Muscle of leg (tissue), 11 donors: ENCODE measurements around the gene MRPL48. TPM values are rescaled to one million over a fixed set of nuclear protein-coding genes. Genes with fewer than 3 reads are reported as not detected.

Experiments used
- DNase-seq: peaks from one replicate; pipeline ENCODE4 v3.0.0; 2013
- H3K27ac ChIP-seq: one replicate; pipeline ENCODE4 v1.5.1; 2013; ENCODE audit warnings: mild to moderate bottlenecking, low read length, control low read depth
- H3K27me3 ChIP-seq: one replicate; pipeline ENCODE4 v1.6.1; 2013; ENCODE audit warnings: low read length; ENCODE audit not compliant: control insufficient read depth, insufficient read depth
- H3K36me3 ChIP-seq: one replicate; pipeline ENCODE4 v1.6.1; 2013; ENCODE audit warnings: low read length; ENCODE audit not compliant: control insufficient read depth, insufficient read depth
- H3K4me1 ChIP-seq: one replicate; pipeline ENCODE4 v1.6.1; 2013; ENCODE audit warnings: low read length; ENCODE audit not compliant: control insufficient read depth, insufficient read depth
- H3K4me3 ChIP-seq: one replicate; pipeline ENCODE4 v1.5.1; 2013; ENCODE audit warnings: low read length, control low read depth
- H3K9me3 ChIP-seq: replicated peaks from 2 replicates; pipeline ENCODE4 v1.6.1; 2013; ENCODE audit warnings: low read depth, low read length; ENCODE audit not compliant: control insufficient read depth
- WGBS: methylation state at CpG from one replicate; pipeline ENCODE4 v1.1.5; 2013; ENCODE audit warnings: missing lambda C conversion rate; ENCODE audit not compliant: insufficient coverage; 5-methylcytosine and 5-hydroxymethylcytosine counted together
- polyA plus RNA-seq, 8 donors: library from polyadenylated mRNA; unstranded; fragments of 120-200 nt; gene quantifications; one replicate each; pipeline versions ENCODE4 v1.2.1 to v1.2.3, GENCODE V29; 2013; ENCODE audit warnings: inconsistent platforms in 1 of 8, low replicate concordance in 1 of 8; ENCODE audit not compliant: insufficient read length in 8 of 8, insufficient read depth in 1 of 8
- total RNA-seq: library from RNA; stranded (reverse); fragments of 120-200 nt; gene quantifications from one replicate; pipeline ENCODE4 v1.2.4, GENCODE V29; 2013

The MRPL48 gene
- total and polyA plus RNA-seq, 9 donors = 31.8 to 48.8 (median 38.7) TPM

GRCh38 chr11:73752216-73752867 is 35.3 kb upstream of the MRPL48 start:
- H3K27ac ChIP-seq = no peak overlapping the region
- H3K27me3 ChIP-seq = no peaks in the 10 kb centered on the region
- 81% methylated on average over 4 of the region's 14 CpGs for WGBS

GRCh38 chr11:73752903-73753302 is 34.8 kb upstream of the MRPL48 start:
- Histone ChIP-seq H3K27me3 (no peaks in the 10 kb centered on the region), H3K9me3 (no peaks in the 10 kb centered on the region), H3K4me3 (no peak overlapping the region), H3K36me3 (no peaks in the 10 kb centered on the region), H3K4me1 (peaks cover 4% of the 10 kb centered on the region), H3K27ac (no peak overlapping the region)
- no peak for DNase-seq
- 83% methylated on average over 3 of the region's 7 CpGs for WGBS

More at GRCh38 chr11:73752216-73752867, 35.3 kb upstream of the MRPL48 start:
- no peaks in the 10 kb centered on the region for H3K9me3 ChIP-seq
- no peak overlapping the region for H3K4me3 ChIP-seq
- H3K4me1 ChIP-seq = peaks cover 4% of the 10 kb centered on the region
- H3K36me3 ChIP-seq = no peaks in the 10 kb centered on the region
- no peak for DNase-seq

GRCh38 chr11:73753938-73754337 is 33.7 kb upstream of the MRPL48 start:
- DNase-seq = no peak
- Histone ChIP-seq H3K27ac (no peak overlapping the region), H3K9me3 (no peaks in the 10 kb centered on the region), H3K36me3 (no peaks in the 10 kb centered on the region), H3K4me1 (peaks cover 4% of the 10 kb centered on the region), H3K4me3 (no peak overlapping the region), H3K27me3 (no peaks in the 10 kb centered on the region)
- no CpG with 5 or more reads among the region's 1 CpG for WGBS

GRCh38 chr11:73755670-73756069 is 32.0 kb upstream of the MRPL48 start:
- no peak overlapping the region for H3K4me3 ChIP-seq
- H3K36me3 ChIP-seq = no peaks in the 10 kb centered on the region
- peaks cover 4% of the 10 kb centered on the region for H3K4me1 ChIP-seq
- no peak for DNase-seq
- no peak overlapping the region for H3K27ac ChIP-seq
- H3K27me3 ChIP-seq = no peaks in the 10 kb centered on the region
- no peaks in the 10 kb centered on the region for H3K9me3 ChIP-seq

- Histone ChIP-seq H3K27me3 (no peaks in the 10 kb centered on the region), H3K36me3 (no peaks in the 10 kb centered on the region), H3K9me3 (no peaks in the 10 kb centered on the region), H3K4me3 (no peak overlapping the region), H3K4me1 (peaks cover 3% of the 10 kb centered on the region), H3K27ac (no peak overlapping the region)
- DNase-seq = no peak
- WGBS = no CpG with 5 or more reads among the region's 5 CpGs
Measured at GRCh38 chr11:73757598-73757997, 30.1 kb upstream of the MRPL48 start.

- H3K27ac ChIP-seq = no peak overlapping the region
- H3K36me3 ChIP-seq = no peaks in the 10 kb centered on the region
- no CpG with 5 or more reads among the region's 1 CpG for WGBS
- DNase-seq = no peak
- no peaks in the 10 kb centered on the region for H3K27me3 ChIP-seq
- no peaks in the 10 kb centered on the region for H3K9me3 ChIP-seq
- H3K4me1 ChIP-seq = peaks cover 3% of the 10 kb centered on the region
- no peak overlapping the region for H3K4me3 ChIP-seq
Measured at GRCh38 chr11:73758451-73758850, 29.2 kb upstream of the MRPL48 start.

GRCh38 chr11:73759610-73760134 is 28.0 kb upstream of the MRPL48 start:
- Histone ChIP-seq H3K4me3 (peak overlapping the region; percentile 91), H3K9me3 (no peaks in the 10 kb centered on the region), H3K36me3 (no peaks in the 10 kb centered on the region), H3K4me1 (peaks cover 3% of the 10 kb centered on the region), H3K27ac (peak overlapping the region; percentile 98), H3K27me3 (no peaks in the 10 kb centered on the region)
- peak; percentile 60 for DNase-seq
- WGBS = 4% methylated on average over 4 of the region's 8 CpGs

- Histone ChIP-seq H3K4me3 (peak overlapping the region; percentile 91), H3K27ac (peak overlapping the region; percentile 98), H3K27me3 (peaks cover 2% of the 10 kb centered on the region), H3K36me3 (no peaks in the 10 kb centered on the region), H3K9me3 (no peaks in the 10 kb centered on the region), H3K4me1 (peaks cover 3% of the 10 kb centered on the region)
- DNase-seq = peak; percentile 80
- under 1% methylated on average over 44 of the region's 44 CpGs for WGBS
Measured at GRCh38 chr11:73760135-73760678, 27.5 kb upstream of the MRPL48 start.

GRCh38 chr11:73760679-73761402 is 26.8 kb upstream of the MRPL48 start, which contains the start of gene RAB6A:
Gene RAB6A, minus strand, starts transcription at chr11:73761074. Its CDS starts 439 bp downstream, at chr11:73760635.
- WGBS = under 1% methylated on average over 72 of the region's 74 CpGs
- peak; percentile 100 for DNase-seq
- no peaks in the 10 kb centered on the region for H3K9me3 ChIP-seq
- H3K27me3 ChIP-seq = peaks cover 2% of the 10 kb centered on the region
- H3K4me1 ChIP-seq = peaks cover 3% of the 10 kb centered on the region
- H3K4me3 ChIP-seq = peak within 1 kb of the TSS; percentile 91
- no peaks in the 10 kb centered on the region for H3K36me3 ChIP-seq
- peak within 1 kb of the TSS; percentile 98 for H3K27ac ChIP-seq

GRCh38 chr11:73761403-73761945 is 26.2 kb upstream of the MRPL48 start:
- Histone ChIP-seq H3K4me3 (peak overlapping the region; percentile 34), H3K9me3 (no peaks in the 10 kb centered on the region), H3K36me3 (no peaks in the 10 kb centered on the region), H3K4me1 (peaks cover 3% of the 10 kb centered on the region), H3K27me3 (peaks cover 2% of the 10 kb centered on the region), H3K27ac (peak overlapping the region; percentile 89)
- no peak for DNase-seq
- WGBS = 63% methylated on average over 12 of the region's 16 CpGs
